CD1c-positive myeloid dendritic cell (primary cell): ENCODE measurements around the gene DLG5.

Experiments used
- DNase-seq: peaks from one replicate; pipeline ENCODE4 v3.0.0-alpha.2; 2016; ENCODE audit errors: extremely low spot score

The DLG5 gene

GRCh38 chr10:77867124-77867719, 59.3 kb downstream of the DLG5 start:
- no peak for DNase-seq

- no peak for DNase-seq
Observed at GRCh38 chr10:77866598-77866997, 60.0 kb downstream of the DLG5 start.

- DNase-seq = no peak
Observed at GRCh38 chr10:77865580-77866324, 60.8 kb downstream of the DLG5 start.

- no peak for DNase-seq
Observed at GRCh38 chr10:77864151-77864851, 62.3 kb downstream of the DLG5 start.

- no peak for DNase-seq
Observed at GRCh38 chr10:77863446-77863845, 63.1 kb downstream of the DLG5 start.

- DNase-seq = no peak
Observed at GRCh38 chr10:77862595-77862994, 64.0 kb downstream of the DLG5 start.

GRCh38 chr10:77861366-77861765, 65.2 kb downstream of the DLG5 start:
- no peak for DNase-seq

- no peak for DNase-seq
Observed at GRCh38 chr10:77859865-77860282, 66.7 kb downstream of the DLG5 start.

GRCh38 chr10:77859200-77859864, 67.2 kb downstream of the DLG5 start:
- DNase-seq = no peak

GRCh38 chr10:77857272-77857671, 69.3 kb downstream of the DLG5 start:
- no peak for DNase-seq

GRCh38 chr10:77856566-77856965, 70.0 kb downstream of the DLG5 start:
- no peak for DNase-seq

GRCh38 chr10:77855404-77856155, 71.0 kb downstream of the DLG5 start:
- no peak for DNase-seq

GRCh38 chr10:77854115-77854514, 72.4 kb downstream of the DLG5 start:
- DNase-seq = no peak

GRCh38 chr10:77853256-77853655, 73.3 kb downstream of the DLG5 start:
- DNase-seq = no peak

GRCh38 chr10:77850620-77851231, 75.8 kb downstream of the DLG5 start:
- no peak for DNase-seq

- no peak for DNase-seq
Observed at GRCh38 chr10:77849039-77849664, 77.4 kb downstream of the DLG5 start.

- peak; percentile 63 for DNase-seq
Observed at GRCh38 chr10:77846718-77847311, 79.7 kb downstream of the DLG5 start.

- no peak for DNase-seq
Observed at GRCh38 chr10:77845451-77845850, 81.1 kb downstream of the DLG5 start.

GRCh38 chr10:77844713-77845445, 81.7 kb downstream of the DLG5 start:
- DNase-seq = no peak

- no peak for DNase-seq
Observed at GRCh38 chr10:77844177-77844576, 82.4 kb downstream of the DLG5 start.
